ENCODE data around the gene CNTN3.

Gene CNTN3

DNA sequence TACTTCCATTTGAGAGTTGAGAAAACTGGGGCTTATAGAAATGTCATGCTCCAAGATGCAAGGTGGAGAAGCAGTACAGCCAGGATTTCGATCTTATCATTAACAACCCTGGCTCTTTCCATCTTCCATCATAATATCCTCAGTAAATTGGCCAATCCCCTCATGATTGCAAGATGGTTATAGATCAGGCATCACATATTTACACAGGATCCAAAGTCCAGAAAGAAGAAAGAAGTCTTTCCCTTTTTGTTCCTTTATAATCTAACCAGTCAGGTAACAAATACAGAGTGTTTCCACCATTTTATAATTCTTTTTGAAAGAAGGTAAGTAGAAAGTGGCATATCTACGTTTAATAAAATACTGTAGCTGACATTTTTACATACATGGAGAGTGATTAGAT lies 29.7 kb downstream of the CNTN3 start (continued):
- TF ChIP-seq, protein P1, sequence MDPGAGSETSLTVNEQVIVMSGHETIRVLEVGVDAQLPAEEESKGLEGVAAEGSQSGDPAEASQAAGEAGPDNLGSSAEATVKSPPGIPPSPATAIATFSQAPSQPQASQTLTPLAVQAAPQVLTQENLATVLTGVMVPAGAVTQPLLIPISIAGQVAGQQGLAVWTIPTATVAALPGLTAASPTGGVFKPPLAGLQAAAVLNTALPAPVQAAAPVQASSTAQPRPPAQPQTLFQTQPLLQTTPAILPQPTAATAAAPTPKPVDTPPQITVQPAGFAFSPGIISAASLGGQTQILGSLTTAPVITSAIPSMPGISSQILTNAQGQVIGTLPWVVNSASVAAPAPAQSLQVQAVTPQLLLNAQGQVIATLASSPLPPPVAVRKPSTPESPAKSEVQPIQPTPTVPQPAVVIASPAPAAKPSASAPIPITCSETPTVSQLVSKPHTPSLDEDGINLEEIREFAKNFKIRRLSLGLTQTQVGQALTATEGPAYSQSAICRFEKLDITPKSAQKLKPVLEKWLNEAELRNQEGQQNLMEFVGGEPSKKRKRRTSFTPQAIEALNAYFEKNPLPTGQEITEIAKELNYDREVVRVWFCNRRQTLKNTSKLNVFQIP (CRISPR knock-in tag; IDR thresholded peaks at IDR 0.05; ENCODE audit: borderline replicate concordance, low read depth), result no peak
- TF ChIP-seq ESRRG (CRISPR knock-in tag; IDR thresholded peaks at IDR 0.05) (no peak), ZFP30 (CRISPR knock-in tag; IDR thresholded peaks at IDR 0.05) (no peak), ZFP3 (CRISPR knock-in tag; IDR thresholded peaks at IDR 0.05) (no peak), PPARA (CRISPR knock-in tag; IDR thresholded peaks at IDR 0.05; ENCODE audit: borderline replicate concordance) (no peak), ARNTL (CRISPR knock-in tag; IDR thresholded peaks at IDR 0.05; ENCODE audit: borderline replicate concordance, low read depth) (no peak), ISL1 (CRISPR knock-in tag; IDR thresholded peaks at IDR 0.05) (no peak), GLIS3 (CRISPR knock-in tag; IDR thresholded peaks at IDR 0.05) (no peak), ZC3H10 (CRISPR knock-in tag; IDR thresholded peaks at IDR 0.05) (no peak), CSDC2 (CRISPR knock-in tag; IDR thresholded peaks at IDR 0.05) (no peak)

DNA sequence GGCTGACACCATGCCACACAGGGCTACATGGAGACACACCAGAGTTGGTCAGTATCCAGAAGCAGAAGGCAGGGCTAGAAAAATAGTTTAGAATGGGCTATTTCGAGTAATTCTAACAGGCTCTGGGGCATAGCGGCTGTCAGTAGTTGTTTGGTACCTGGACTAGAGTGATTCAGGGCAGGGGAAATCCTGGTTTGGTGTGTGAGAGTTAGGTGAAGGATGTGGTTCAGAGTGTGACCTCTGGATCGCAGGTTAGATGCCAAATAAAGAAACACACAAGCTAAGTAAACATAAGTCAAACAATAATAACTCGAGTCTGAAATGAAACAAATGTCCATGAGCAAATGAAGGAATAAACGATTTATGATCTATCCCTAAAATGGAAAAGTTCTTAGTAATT lies 31.5 kb downstream of the CNTN3 start:
- TF ChIP-seq RARB (CRISPR knock-in tag; IDR thresholded peaks at IDR 0.05) (no peak), ZNF565 (CRISPR knock-in tag; conservative IDR thresholded peaks at IDR 0.05; ENCODE audit: low read depth) (no peak), SNAI2 (CRISPR knock-in tag; IDR thresholded peaks at IDR 0.05) (no peak), ESRRG (CRISPR knock-in tag; IDR thresholded peaks at IDR 0.05) (no peak), CSDC2 (CRISPR knock-in tag; IDR thresholded peaks at IDR 0.05) (no peak), TCF4 (CRISPR knock-in tag; IDR thresholded peaks at IDR 0.05; ENCODE audit: borderline replicate concordance) (no peak), ARNTL (CRISPR knock-in tag; IDR thresholded peaks at IDR 0.05; ENCODE audit: borderline replicate concordance, low read depth) (no peak), ZFP3 (CRISPR knock-in tag; IDR thresholded peaks at IDR 0.05) (no peak), ZC3H10 (CRISPR knock-in tag; IDR thresholded peaks at IDR 0.05) (no peak), ISL1 (CRISPR knock-in tag; IDR thresholded peaks at IDR 0.05) (no peak), PPARA (CRISPR knock-in tag; IDR thresholded peaks at IDR 0.05; ENCODE audit: borderline replicate concordance) (no peak)
- TF ChIP-seq, protein P2, sequence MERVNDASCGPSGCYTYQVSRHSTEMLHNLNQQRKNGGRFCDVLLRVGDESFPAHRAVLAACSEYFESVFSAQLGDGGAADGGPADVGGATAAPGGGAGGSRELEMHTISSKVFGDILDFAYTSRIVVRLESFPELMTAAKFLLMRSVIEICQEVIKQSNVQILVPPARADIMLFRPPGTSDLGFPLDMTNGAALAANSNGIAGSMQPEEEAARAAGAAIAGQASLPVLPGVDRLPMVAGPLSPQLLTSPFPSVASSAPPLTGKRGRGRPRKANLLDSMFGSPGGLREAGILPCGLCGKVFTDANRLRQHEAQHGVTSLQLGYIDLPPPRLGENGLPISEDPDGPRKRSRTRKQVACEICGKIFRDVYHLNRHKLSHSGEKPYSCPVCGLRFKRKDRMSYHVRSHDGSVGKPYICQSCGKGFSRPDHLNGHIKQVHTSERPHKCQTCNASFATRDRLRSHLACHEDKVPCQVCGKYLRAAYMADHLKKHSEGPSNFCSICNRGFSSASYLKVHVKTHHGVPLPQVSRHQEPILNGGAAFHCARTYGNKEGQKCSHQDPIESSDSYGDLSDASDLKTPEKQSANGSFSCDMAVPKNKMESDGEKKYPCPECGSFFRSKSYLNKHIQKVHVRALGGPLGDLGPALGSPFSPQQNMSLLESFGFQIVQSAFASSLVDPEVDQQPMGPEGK (CRISPR knock-in tag; IDR thresholded peaks at IDR 0.05; ENCODE audit: borderline replicate concordance), result no peak
- TF ChIP-seq, protein P3, sequence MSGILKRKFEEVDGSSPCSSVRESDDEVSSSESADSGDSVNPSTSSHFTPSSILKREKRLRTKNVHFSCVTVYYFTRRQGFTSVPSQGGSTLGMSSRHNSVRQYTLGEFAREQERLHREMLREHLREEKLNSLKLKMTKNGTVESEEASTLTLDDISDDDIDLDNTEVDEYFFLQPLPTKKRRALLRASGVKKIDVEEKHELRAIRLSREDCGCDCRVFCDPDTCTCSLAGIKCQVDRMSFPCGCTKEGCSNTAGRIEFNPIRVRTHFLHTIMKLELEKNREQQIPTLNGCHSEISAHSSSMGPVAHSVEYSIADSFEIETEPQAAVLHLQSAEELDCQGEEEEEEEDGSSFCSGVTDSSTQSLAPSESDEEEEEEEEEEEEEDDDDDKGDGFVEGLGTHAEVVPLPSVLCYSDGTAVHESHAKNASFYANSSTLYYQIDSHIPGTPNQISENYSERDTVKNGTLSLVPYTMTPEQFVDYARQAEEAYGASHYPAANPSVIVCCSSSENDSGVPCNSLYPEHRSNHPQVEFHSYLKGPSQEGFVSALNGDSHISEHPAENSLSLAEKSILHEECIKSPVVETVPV (CRISPR knock-in tag; IDR thresholded peaks at IDR 0.05), result no peak
- TF ChIP-seq, protein P4, sequence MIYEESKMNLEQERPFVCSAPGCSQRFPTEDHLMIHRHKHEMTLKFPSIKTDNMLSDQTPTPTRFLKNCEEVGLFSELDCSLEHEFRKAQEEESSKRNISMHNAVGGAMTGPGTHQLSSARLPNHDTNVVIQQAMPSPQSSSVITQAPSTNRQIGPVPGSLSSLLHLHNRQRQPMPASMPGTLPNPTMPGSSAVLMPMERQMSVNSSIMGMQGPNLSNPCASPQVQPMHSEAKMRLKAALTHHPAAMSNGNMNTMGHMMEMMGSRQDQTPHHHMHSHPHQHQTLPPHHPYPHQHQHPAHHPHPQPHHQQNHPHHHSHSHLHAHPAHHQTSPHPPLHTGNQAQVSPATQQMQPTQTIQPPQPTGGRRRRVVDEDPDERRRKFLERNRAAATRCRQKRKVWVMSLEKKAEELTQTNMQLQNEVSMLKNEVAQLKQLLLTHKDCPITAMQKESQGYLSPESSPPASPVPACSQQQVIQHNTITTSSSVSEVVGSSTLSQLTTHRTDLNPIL (CRISPR knock-in tag; IDR thresholded peaks at IDR 0.05; ENCODE audit: low read depth), result no peak
- TF ChIP-seq, protein P5, sequence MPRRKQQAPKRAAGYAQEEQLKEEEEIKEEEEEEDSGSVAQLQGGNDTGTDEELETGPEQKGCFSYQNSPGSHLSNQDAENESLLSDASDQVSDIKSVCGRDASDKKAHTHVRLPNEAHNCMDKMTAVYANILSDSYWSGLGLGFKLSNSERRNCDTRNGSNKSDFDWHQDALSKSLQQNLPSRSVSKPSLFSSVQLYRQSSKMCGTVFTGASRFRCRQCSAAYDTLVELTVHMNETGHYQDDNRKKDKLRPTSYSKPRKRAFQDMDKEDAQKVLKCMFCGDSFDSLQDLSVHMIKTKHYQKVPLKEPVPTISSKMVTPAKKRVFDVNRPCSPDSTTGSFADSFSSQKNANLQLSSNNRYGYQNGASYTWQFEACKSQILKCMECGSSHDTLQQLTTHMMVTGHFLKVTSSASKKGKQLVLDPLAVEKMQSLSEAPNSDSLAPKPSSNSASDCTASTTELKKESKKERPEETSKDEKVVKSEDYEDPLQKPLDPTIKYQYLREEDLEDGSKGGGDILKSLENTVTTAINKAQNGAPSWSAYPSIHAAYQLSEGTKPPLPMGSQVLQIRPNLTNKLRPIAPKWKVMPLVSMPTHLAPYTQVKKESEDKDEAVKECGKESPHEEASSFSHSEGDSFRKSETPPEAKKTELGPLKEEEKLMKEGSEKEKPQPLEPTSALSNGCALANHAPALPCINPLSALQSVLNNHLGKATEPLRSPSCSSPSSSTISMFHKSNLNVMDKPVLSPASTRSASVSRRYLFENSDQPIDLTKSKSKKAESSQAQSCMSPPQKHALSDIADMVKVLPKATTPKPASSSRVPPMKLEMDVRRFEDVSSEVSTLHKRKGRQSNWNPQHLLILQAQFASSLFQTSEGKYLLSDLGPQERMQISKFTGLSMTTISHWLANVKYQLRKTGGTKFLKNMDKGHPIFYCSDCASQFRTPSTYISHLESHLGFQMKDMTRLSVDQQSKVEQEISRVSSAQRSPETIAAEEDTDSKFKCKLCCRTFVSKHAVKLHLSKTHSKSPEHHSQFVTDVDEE (CRISPR knock-in tag; IDR thresholded peaks at IDR 0.05), result no peak
- no peak for ATAC-seq

DNA sequence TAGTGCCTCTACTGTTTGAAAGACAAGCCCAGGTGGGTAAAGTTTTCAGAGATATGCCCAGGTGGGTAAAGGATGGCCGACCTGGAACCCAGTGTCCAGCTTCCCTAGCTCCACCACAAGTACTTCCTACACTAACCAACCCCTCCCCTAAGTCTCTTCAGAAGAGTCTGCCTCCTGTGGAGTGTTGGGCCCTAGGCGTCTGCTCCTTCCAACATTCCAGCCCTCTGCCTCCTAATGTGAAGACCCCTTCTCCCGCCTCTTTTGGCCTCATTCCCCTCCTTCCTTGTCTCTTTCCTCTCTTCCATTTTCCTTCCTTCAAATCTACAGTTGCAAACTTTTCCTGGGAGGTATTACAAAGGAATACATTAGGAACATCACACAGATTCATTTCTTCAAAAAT lies 38.6 kb downstream of the CNTN3 start:
- no peak for ATAC-seq
- TF ChIP-seq, protein P4 (CRISPR knock-in tag; IDR thresholded peaks at IDR 0.05; ENCODE audit: low read depth), result no peak
- no peak for TF ChIP-seq SNAI2 (CRISPR knock-in tag; IDR thresholded peaks at IDR 0.05)
- TF ChIP-seq ZNF565 (CRISPR knock-in tag; conservative IDR thresholded peaks at IDR 0.05; ENCODE audit: low read depth), result no peak
- TF ChIP-seq TCF4 (CRISPR knock-in tag; IDR thresholded peaks at IDR 0.05; ENCODE audit: borderline replicate concordance), result no peak
- TF ChIP-seq GLIS3 (CRISPR knock-in tag; IDR thresholded peaks at IDR 0.05), result no peak
- TF ChIP-seq ARNTL (CRISPR knock-in tag; IDR thresholded peaks at IDR 0.05; ENCODE audit: borderline replicate concordance, low read depth), result no peak
- TF ChIP-seq ZNF70 (CRISPR knock-in tag; IDR thresholded peaks at IDR 0.05), result no peak
- TF ChIP-seq PPARA (CRISPR knock-in tag; IDR thresholded peaks at IDR 0.05; ENCODE audit: borderline replicate concordance), result no peak
- TF ChIP-seq CSDC2 (CRISPR knock-in tag; IDR thresholded peaks at IDR 0.05), result no peak
- no peak for TF ChIP-seq TOX (CRISPR knock-in tag; IDR thresholded peaks at IDR 0.05; ENCODE audit: borderline replicate concordance)
- no peak for TF ChIP-seq ZFP30 (CRISPR knock-in tag; IDR thresholded peaks at IDR 0.05)
- TF ChIP-seq, protein P2 (CRISPR knock-in tag; IDR thresholded peaks at IDR 0.05; ENCODE audit: borderline replicate concordance), result no peak
- no peak for TF ChIP-seq ZNF8 (CRISPR knock-in tag; IDR thresholded peaks at IDR 0.05)
- TF ChIP-seq OSR1 (CRISPR knock-in tag; IDR thresholded peaks at IDR 0.05), result no peak
- no peak for TF ChIP-seq ZFP3 (CRISPR knock-in tag; IDR thresholded peaks at IDR 0.05)
- TF ChIP-seq, protein P1 (CRISPR knock-in tag; IDR thresholded peaks at IDR 0.05; ENCODE audit: borderline replicate concordance, low read depth), result no peak

All from SK-N-SH treated with all-trans-retinoic acid at 6 μM for 48 hours (cell line).